ENCODE data around the gene MOGAT1.

GRCh38 chr2:222756951-222757650, 85.6 kb downstream of the MOGAT1 start:
- TF ChIP-seq CTCF (IDR thresholded peaks at IDR 0.05) (no peak), USF2 (IDR thresholded peaks at IDR 0.05; ENCODE audit: borderline replicate concordance, low read depth, low read length) (no peak)

Data from SK-N-SH (cell line).